HFFc6 (cell line): ENCODE data around the gene KLHL4. TPM values are rescaled to one million over a fixed set of nuclear protein-coding genes. Genes with fewer than 3 reads are reported as not detected.
"Not testable (repeated sequence)": the region's sequence is repeated elsewhere in the genome, so short reads cannot be mapped to it uniquely, and the experiment has no call there.

Experiments used
- DNase-seq: peaks from one replicate; pipeline ENCODE4 v3.0.0-alpha.2; 2018
- H3K27ac Mint-ChIP-seq: 2 replicates; pipeline ENCODE4 v1.8.0; 2020; ENCODE audit warnings: mild to moderate bottlenecking, mixed read lengths
- H3K27me3 Mint-ChIP-seq: 2 replicates; pipeline ENCODE4 v1.8.0; 2021; ENCODE audit warnings: mild to moderate bottlenecking, moderate library complexity, mixed read lengths; ENCODE audit not compliant: insufficient read depth
- H3K36me3 Mint-ChIP-seq: 2 replicates; pipeline ENCODE4 v1.8.0; 2021; ENCODE audit warnings: low read depth, mixed read lengths
- H3K4me1 Mint-ChIP-seq: 2 replicates; pipeline ENCODE4 v1.8.0; 2020; ENCODE audit warnings: low read depth, mixed read lengths
- H3K4me3 Mint-ChIP-seq: 2 replicates; pipeline ENCODE4 v1.8.0; 2020; ENCODE audit warnings: mild to moderate bottlenecking, moderate library complexity, mixed read lengths
- H3K9me3 Mint-ChIP-seq: 2 replicates; pipeline ENCODE4 v1.8.0; 2020; ENCODE audit warnings: mild to moderate bottlenecking, mixed read lengths
- total RNA-seq, 6 experiments: library from RNA; stranded (reverse); fragmentation: NEBNext Ultra II Directional; extraction: Animal tissue kit (Norgen Biotek cat#: 25700); gene quantifications; 2 replicates in 1 of 6; 3 replicates in 5 of 6; pipeline ENCODE4 v1.2.3, GENCODE V29; 2021
- TF ChIP-seq, protein P1 (sequence below): fragments of 200-600 bp; sonication (generic); IDR thresholded peaks from 2 replicates; pipeline ENCODE4 v1.5.0; 2021; ENCODE audit warnings: antibody characterized with exemption, mild to moderate bottlenecking

Gene KLHL4
- total RNA-seq, 6 experiments from 2014 or later: not detected

DNA sequence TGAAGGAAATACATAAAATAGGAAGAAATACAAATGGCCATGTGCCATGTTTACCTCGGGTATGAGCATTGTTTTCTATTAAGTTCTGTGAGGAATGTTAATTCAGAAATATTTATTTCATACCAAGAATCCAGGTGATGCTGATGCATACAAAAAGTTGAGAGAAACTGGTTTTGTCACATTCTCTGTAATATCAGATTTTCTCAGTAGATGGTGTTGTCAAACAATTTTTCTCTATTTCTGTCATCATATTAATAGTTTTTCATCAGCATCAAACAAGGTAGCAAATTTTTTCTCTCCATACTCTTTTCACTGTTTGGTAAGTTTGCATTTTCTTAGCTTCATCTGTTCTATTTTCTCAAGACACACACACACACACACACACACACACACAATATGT is 179.8 kb downstream of the KLHL4 start:
- no peaks in the 10 kb centered on the region for H3K27me3 Mint-ChIP-seq
- no peak overlapping the region for H3K27ac Mint-ChIP-seq
- no peak overlapping the region for H3K4me3 Mint-ChIP-seq

DNA sequence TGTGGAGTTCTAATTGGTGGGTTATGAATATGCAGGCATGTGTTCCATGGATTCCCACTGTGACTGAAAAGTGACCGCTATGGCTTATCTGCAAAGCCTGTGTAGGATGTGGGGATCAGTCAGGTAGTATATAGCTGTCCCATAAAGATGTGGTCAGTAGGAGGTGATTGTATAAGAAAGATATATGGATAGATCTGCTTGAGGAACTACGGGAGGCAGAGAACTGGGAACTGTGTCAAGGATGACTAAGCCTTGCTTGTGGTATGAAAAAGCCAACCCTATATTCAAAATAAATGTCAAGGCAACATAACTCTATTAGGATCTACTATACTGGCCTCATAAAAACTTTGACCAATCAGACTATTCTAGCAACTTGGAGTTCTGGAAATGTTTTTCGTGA is 185.2 kb downstream of the KLHL4 start:
- Mint-ChIP-seq H3K9me3 (peaks cover 12% of the 10 kb centered on the region), H3K27ac (no peak overlapping the region), H3K4me1 (no peaks in the 10 kb centered on the region), H3K4me3 (no peak overlapping the region), H3K36me3 (no peaks in the 10 kb centered on the region), H3K27me3 (no peaks in the 10 kb centered on the region)
- DNase-seq: no peak
- TF ChIP-seq, protein P1, sequence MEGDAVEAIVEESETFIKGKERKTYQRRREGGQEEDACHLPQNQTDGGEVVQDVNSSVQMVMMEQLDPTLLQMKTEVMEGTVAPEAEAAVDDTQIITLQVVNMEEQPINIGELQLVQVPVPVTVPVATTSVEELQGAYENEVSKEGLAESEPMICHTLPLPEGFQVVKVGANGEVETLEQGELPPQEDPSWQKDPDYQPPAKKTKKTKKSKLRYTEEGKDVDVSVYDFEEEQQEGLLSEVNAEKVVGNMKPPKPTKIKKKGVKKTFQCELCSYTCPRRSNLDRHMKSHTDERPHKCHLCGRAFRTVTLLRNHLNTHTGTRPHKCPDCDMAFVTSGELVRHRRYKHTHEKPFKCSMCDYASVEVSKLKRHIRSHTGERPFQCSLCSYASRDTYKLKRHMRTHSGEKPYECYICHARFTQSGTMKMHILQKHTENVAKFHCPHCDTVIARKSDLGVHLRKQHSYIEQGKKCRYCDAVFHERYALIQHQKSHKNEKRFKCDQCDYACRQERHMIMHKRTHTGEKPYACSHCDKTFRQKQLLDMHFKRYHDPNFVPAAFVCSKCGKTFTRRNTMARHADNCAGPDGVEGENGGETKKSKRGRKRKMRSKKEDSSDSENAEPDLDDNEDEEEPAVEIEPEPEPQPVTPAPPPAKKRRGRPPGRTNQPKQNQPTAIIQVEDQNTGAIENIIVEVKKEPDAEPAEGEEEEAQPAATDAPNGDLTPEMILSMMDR: no peak

More for the DNA sequence above, 179.8 kb downstream of the KLHL4 start:
- no peaks in the 10 kb centered on the region for H3K4me1 Mint-ChIP-seq
- DNase-seq: no peak
- TF ChIP-seq, protein P1: no peak
- H3K36me3 Mint-ChIP-seq: no peaks in the 10 kb centered on the region
- H3K9me3 Mint-ChIP-seq: peaks cover 5% of the 10 kb centered on the region; the same call in 1 of the 2 replicates

DNA sequence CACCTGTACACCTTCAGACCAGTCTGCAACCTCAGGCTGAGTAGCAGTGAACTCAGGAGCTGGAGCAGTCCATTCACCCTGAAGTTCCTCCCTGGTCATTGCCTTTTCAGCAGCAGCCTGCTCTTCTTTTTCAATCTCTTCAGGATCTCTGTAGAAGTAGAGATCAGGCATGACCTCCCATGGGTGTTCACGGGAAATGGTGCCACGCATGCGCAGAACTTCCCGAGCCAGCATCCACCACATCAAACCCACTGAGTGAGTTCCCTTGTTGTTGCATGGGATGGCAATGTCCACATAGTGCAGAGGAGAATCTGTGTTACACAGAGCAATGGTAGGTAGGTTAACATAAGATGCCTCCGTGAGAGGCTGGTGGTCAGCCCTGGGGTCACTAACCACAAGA is 185.9 kb downstream of the KLHL4 start:
- H3K27ac Mint-ChIP-seq, H3K4me1 Mint-ChIP-seq, H3K4me3 Mint-ChIP-seq, H3K27me3 Mint-ChIP-seq, DNase-seq, H3K36me3 Mint-ChIP-seq: not testable (repeated sequence)
- peaks cover 12% of the 10 kb centered on the region for H3K9me3 Mint-ChIP-seq

DNA sequence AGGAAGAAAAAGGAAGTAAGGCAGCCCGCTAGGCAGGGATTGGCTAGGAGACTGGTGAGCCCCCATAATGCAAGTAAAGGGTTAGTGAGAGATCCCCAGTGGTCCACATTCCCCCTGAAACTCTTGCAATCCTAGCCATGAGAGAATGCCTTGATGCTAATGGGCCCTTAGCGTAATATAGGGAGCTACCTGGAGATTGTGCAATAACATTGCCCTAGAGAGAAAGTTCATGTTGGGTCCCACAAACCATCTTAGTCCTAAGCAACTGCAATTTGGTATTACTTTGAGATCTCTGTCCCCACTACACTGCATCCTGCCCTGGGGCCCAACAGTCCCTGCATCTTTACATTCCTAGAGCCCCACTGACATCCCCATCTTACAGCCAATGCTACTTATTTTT is 188.5 kb downstream of the KLHL4 start:
- TF ChIP-seq, protein P1: no peak
- Mint-ChIP-seq H3K9me3 (peaks cover 21% of the 10 kb centered on the region), H3K4me1 (no peaks in the 10 kb centered on the region), H3K4me3 (no peak overlapping the region), H3K36me3 (no peaks in the 10 kb centered on the region), H3K27me3 (no peaks in the 10 kb centered on the region), H3K27ac (no peak overlapping the region)
- DNase-seq: no peak

DNA sequence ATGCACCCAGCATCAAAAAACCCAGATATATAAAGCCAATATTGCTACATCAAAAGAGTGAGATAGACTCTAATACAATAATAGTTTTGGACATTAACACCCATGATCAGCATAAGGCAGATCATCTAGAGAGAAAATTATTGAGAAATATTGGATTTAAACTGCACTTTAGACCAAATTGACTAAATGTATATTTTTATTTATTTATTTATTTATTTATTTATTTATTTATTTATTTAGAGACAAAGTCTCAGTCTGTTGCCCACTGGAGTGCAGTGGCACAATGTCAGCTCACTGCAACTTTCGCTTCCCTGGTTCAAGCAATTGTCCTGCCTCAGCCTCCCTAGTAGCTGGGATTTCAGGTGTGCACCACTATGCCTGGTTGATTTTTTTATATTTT is 193.0 kb downstream of the KLHL4 start:
- Mint-ChIP-seq H3K27me3 (no peaks in the 10 kb centered on the region), H3K27ac (no peak overlapping the region), H3K4me1 (no peaks in the 10 kb centered on the region), H3K4me3 (no peak overlapping the region), H3K36me3 (no peaks in the 10 kb centered on the region), H3K9me3 (peaks cover 27% of the 10 kb centered on the region)
- DNase-seq: no peak
- TF ChIP-seq, protein P1: no peak
